ENCODE data around the gene RNF38.

DNA sequence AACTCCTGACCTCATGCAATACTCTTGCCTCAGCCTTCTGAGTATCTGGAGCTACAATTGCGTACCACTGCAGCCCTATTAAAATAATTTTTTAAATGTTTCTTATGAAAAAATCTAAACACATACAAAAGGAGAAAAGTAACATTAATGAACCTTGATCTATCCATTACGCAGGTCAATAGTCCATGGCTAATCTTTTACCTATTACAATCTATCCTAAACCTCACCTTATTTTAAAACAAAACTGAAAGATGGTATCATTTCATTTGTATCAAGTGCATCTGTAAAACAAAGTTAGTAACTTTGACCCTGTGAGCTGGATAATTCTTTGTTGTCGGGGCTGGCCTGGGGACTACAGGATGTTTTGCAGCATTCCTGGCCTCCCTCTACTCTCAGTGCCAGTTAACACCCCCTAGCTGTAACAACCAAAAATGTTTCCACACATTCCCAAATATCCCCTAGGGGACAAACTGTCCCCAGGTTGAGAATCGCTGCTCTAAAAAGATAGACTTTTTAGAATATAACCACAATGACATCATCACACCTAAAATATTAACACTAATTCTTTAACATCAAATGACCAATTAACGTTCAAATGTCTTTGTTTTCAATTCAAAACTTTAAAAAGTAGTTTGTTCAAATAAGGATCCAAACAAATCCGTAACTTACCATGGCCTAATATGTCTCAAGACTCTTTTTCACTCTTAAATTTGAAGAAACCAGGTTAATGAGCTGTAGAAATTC lies 54.8 kb downstream of the RNF38 start:
- TF ChIP-seq, protein P1, sequence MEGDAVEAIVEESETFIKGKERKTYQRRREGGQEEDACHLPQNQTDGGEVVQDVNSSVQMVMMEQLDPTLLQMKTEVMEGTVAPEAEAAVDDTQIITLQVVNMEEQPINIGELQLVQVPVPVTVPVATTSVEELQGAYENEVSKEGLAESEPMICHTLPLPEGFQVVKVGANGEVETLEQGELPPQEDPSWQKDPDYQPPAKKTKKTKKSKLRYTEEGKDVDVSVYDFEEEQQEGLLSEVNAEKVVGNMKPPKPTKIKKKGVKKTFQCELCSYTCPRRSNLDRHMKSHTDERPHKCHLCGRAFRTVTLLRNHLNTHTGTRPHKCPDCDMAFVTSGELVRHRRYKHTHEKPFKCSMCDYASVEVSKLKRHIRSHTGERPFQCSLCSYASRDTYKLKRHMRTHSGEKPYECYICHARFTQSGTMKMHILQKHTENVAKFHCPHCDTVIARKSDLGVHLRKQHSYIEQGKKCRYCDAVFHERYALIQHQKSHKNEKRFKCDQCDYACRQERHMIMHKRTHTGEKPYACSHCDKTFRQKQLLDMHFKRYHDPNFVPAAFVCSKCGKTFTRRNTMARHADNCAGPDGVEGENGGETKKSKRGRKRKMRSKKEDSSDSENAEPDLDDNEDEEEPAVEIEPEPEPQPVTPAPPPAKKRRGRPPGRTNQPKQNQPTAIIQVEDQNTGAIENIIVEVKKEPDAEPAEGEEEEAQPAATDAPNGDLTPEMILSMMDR (IDR thresholded peaks at IDR 0.05) = no peak
- no peak for TF ChIP-seq POLR2A (IDR thresholded peaks at IDR 0.05)
